ENCODE measurements around the gene HEPHL1. TPM values are rescaled to one million over a fixed set of nuclear protein-coding genes. Genes with fewer than 3 reads are reported as not detected.

HEPHL1 gene
- total RNA-seq, 1 donor from 2014 or later: not detected

- no peak overlapping the region for H3K4me3 ChIP-seq (ENCODE audit: insufficient read depth, low read depth, low read length)
- H3K9me3 ChIP-seq (ENCODE audit: insufficient read depth, low read depth, low read length): no peaks in the 10 kb centered on the region
- H3K27me3 ChIP-seq (ENCODE audit: insufficient read depth, low read length): no peaks in the 10 kb centered on the region
- no peak overlapping the region for H3K4me2 ChIP-seq (ENCODE audit: low read length)
- Mint-ChIP-seq H3K4me1 (ENCODE audit: low read depth, unreplicated experiment) (peaks cover 40% of the 10 kb centered on the region), H3K27me3 (ENCODE audit: low read depth, unreplicated experiment) (no peaks in the 10 kb centered on the region), H3K9me3 (ENCODE audit: unreplicated experiment) (peaks cover 2% of the 10 kb centered on the region), H3K4me3 (ENCODE audit: unreplicated experiment) (no peak overlapping the region), H3K36me3 (ENCODE audit: low read depth, unreplicated experiment) (no peaks in the 10 kb centered on the region), H3K27ac (ENCODE audit: unreplicated experiment) (peak overlapping the region; percentile 62)
- no peak for FAIRE-seq
- H3K36me3 ChIP-seq (ENCODE audit: insufficient read depth, low read length): no peaks in the 10 kb centered on the region
- H3K27ac ChIP-seq (ENCODE audit: low read depth, low read length): no peak overlapping the region
- no peak overlapping the region for H3K9ac ChIP-seq (ENCODE audit: low read length)
- H2AFZ ChIP-seq (ENCODE audit: low read depth, low read length): no peak overlapping the region
- no peak for DNase-seq (ENCODE audit: low read depth)
- peaks cover 71% of the 10 kb centered on the region for H3K4me1 ChIP-seq (ENCODE audit: insufficient read depth, low read length)
- TF ChIP-seq EZH2 (IDR thresholded peaks at IDR 0.05; ENCODE audit: insufficient read depth, low read length): no peak
- TF ChIP-seq, protein P1, sequence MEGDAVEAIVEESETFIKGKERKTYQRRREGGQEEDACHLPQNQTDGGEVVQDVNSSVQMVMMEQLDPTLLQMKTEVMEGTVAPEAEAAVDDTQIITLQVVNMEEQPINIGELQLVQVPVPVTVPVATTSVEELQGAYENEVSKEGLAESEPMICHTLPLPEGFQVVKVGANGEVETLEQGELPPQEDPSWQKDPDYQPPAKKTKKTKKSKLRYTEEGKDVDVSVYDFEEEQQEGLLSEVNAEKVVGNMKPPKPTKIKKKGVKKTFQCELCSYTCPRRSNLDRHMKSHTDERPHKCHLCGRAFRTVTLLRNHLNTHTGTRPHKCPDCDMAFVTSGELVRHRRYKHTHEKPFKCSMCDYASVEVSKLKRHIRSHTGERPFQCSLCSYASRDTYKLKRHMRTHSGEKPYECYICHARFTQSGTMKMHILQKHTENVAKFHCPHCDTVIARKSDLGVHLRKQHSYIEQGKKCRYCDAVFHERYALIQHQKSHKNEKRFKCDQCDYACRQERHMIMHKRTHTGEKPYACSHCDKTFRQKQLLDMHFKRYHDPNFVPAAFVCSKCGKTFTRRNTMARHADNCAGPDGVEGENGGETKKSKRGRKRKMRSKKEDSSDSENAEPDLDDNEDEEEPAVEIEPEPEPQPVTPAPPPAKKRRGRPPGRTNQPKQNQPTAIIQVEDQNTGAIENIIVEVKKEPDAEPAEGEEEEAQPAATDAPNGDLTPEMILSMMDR (IDR thresholded peaks at IDR 0.05; ENCODE audit: insufficient read depth, low read depth, low read length): no peak
- peaks cover 34% of the 10 kb centered on the region for H4K20me1 ChIP-seq (ENCODE audit: insufficient read depth, low read length)
- H3K79me2 ChIP-seq (ENCODE audit: insufficient read depth, low read length): peaks cover 77% of the 10 kb centered on the region
Measured at GRCh38 chr11:94132823-94133408, 111.8 kb downstream of the HEPHL1 start.

- H3K4me1 Mint-ChIP-seq (ENCODE audit: low read depth, unreplicated experiment): peaks cover 45% of the 10 kb centered on the region
- Histone ChIP-seq H3K9ac (ENCODE audit: low read length) (no peak overlapping the region), H3K27me3 (ENCODE audit: insufficient read depth, low read length) (no peaks in the 10 kb centered on the region), H3K36me3 (ENCODE audit: insufficient read depth, low read length) (no peaks in the 10 kb centered on the region), H4K20me1 (ENCODE audit: insufficient read depth, low read length) (peaks cover 34% of the 10 kb centered on the region), H3K4me2 (ENCODE audit: low read length) (peak overlapping the region; percentile 85), H2AFZ (ENCODE audit: low read depth, low read length) (no peak overlapping the region), H3K9me3 (ENCODE audit: insufficient read depth, low read depth, low read length) (no peaks in the 10 kb centered on the region), H3K4me3 (ENCODE audit: insufficient read depth, low read depth, low read length) (no peak overlapping the region), H3K79me2 (ENCODE audit: insufficient read depth, low read length) (peaks cover 80% of the 10 kb centered on the region), H3K27ac (ENCODE audit: low read depth, low read length) (peak overlapping the region; percentile 96), H3K4me1 (ENCODE audit: insufficient read depth, low read length) (peaks cover 68% of the 10 kb centered on the region)
- peaks cover 2% of the 10 kb centered on the region for H3K9me3 Mint-ChIP-seq (ENCODE audit: unreplicated experiment)
- no peak for DNase-seq (ENCODE audit: low read depth)
- no peak for FAIRE-seq
- no peaks in the 10 kb centered on the region for H3K36me3 Mint-ChIP-seq (ENCODE audit: low read depth, unreplicated experiment)
- no peak overlapping the region for H3K27ac Mint-ChIP-seq (ENCODE audit: unreplicated experiment)
- no peak overlapping the region for H3K4me3 Mint-ChIP-seq (ENCODE audit: unreplicated experiment)
- no peaks in the 10 kb centered on the region for H3K27me3 Mint-ChIP-seq (ENCODE audit: low read depth, unreplicated experiment)
- no peak for TF ChIP-seq EZH2 (IDR thresholded peaks at IDR 0.05; ENCODE audit: insufficient read depth, low read length)
- TF ChIP-seq, protein P1 (IDR thresholded peaks at IDR 0.05; ENCODE audit: insufficient read depth, low read depth, low read length): no peak
Measured at GRCh38 chr11:94133752-94134151, 112.6 kb downstream of the HEPHL1 start.
